ENCODE data around the gene CA10. TPM values are rescaled to one million over a fixed set of nuclear protein-coding genes. Genes with fewer than 3 reads are reported as not detected.

Gene CA10
- total RNA-seq, 1 experiment from 2014 or later: 0.46 TPM

DNA sequence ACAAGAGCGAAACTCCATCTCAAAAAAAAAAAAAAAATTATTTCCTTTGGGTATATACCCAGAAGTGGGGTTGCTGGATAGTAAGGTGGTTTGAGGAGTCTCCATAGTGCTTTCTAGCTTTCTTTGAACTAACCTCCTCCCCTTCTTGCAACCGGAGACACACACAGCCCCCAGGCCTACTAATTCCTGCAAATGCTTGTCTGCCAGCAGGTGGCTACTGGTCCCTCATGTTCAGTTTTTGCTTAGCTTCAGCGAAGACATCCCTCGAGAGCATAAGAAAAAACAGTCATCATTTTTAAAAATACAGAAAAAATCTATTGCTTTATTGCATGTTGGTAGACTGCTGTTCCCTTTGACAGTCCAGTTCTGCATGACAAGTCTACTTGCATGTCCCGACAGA, 459.2 kb downstream of the CA10 start:
- no peak overlapping the region for H3K14ac ChIP-seq (ENCODE audit: insufficient read depth, low read length)
- H4K5ac ChIP-seq (ENCODE audit: insufficient read length, low read depth, low read length): no peak overlapping the region
- H3K4me2 ChIP-seq (ENCODE audit: insufficient read depth, insufficient read length, low read length): no peak overlapping the region
- no peak overlapping the region for H3K27ac ChIP-seq (ENCODE audit: insufficient read length, low read depth, low read length)
- no peaks in the 10 kb centered on the region for H3K27me3 Mint-ChIP-seq (ENCODE audit: low read depth)
- H3K23me2 ChIP-seq (ENCODE audit: insufficient read length, low read depth, low read length, poor library complexity, severe bottlenecking): no peaks in the 10 kb centered on the region
- H3K4me1 ChIP-seq (ENCODE audit: insufficient read depth, low read length): no peaks in the 10 kb centered on the region
- H3K4me3 Mint-ChIP-seq: no peak overlapping the region
- peaks cover 9 to 13% of the 10 kb centered on the region in 2 experiments for H3K9me3 Mint-ChIP-seq
- H2AFZ ChIP-seq (ENCODE audit: low read length): no peak overlapping the region
- H3K27ac Mint-ChIP-seq: no peak overlapping the region
- no peak overlapping the region for H2BK120ac ChIP-seq (ENCODE audit: low read depth, low read length, poor library complexity, severe bottlenecking)
- no peaks in the 10 kb centered on the region for H4K20me1 ChIP-seq (ENCODE audit: control insufficient read depth, insufficient read depth, insufficient read length)
- H3K9ac ChIP-seq (ENCODE audit: extremely low read depth, insufficient read length, low read length): no peak overlapping the region
- no peaks in the 10 kb centered on the region for H3K27me3 ChIP-seq (ENCODE audit: insufficient read depth, low read length)
- H2BK15ac ChIP-seq (ENCODE audit: low read depth, low read length): no peak overlapping the region
- peak; percentile 40 for DNase-seq
- no peak overlapping the region for H4K8ac ChIP-seq (replicated peaks; ENCODE audit: insufficient read length, low read depth, low read length)
- no peaks in the 10 kb centered on the region for H3K79me2 ChIP-seq (ENCODE audit: insufficient read depth, low read length)
- H3K79me1 ChIP-seq (ENCODE audit: insufficient read depth, low read depth, low read length, poor library complexity, severe bottlenecking): no peaks in the 10 kb centered on the region
- no peak overlapping the region for H2BK5ac ChIP-seq (ENCODE audit: insufficient read length, low read length)
- TF ChIP-seq, protein P1, sequence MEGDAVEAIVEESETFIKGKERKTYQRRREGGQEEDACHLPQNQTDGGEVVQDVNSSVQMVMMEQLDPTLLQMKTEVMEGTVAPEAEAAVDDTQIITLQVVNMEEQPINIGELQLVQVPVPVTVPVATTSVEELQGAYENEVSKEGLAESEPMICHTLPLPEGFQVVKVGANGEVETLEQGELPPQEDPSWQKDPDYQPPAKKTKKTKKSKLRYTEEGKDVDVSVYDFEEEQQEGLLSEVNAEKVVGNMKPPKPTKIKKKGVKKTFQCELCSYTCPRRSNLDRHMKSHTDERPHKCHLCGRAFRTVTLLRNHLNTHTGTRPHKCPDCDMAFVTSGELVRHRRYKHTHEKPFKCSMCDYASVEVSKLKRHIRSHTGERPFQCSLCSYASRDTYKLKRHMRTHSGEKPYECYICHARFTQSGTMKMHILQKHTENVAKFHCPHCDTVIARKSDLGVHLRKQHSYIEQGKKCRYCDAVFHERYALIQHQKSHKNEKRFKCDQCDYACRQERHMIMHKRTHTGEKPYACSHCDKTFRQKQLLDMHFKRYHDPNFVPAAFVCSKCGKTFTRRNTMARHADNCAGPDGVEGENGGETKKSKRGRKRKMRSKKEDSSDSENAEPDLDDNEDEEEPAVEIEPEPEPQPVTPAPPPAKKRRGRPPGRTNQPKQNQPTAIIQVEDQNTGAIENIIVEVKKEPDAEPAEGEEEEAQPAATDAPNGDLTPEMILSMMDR (conservative IDR thresholded peaks at IDR 0.05): peak; percentile 43; the same call in 2 of the 3 replicates
- no peak overlapping the region for H3K56ac ChIP-seq (ENCODE audit: insufficient read length, low read depth, low read length)
- no peak overlapping the region for H2BK20ac ChIP-seq (ENCODE audit: low read depth, low read length, poor library complexity, severe bottlenecking)
- H3K18ac ChIP-seq (ENCODE audit: insufficient read length, low read depth, low read length): no peak overlapping the region
- no peaks in the 10 kb centered on the region for H3K9me3 ChIP-seq (ENCODE audit: control insufficient read depth, low read depth, low read length)
- H2AK5ac ChIP-seq (ENCODE audit: insufficient read length, low read length): no peak overlapping the region
- no peak overlapping the region for H3K4ac ChIP-seq (ENCODE audit: low read depth, low read length)
- no peaks in the 10 kb centered on the region for H3K4me1 Mint-ChIP-seq
- peaks cover 0 to 2% (median 0%) of the 10 kb centered on the region in 3 experiments; a peak in 2 of 7 replicates for H3K36me3 Mint-ChIP-seq (ENCODE audit: insufficient read depth in 1 of 3, low read depth in 3 of 3)
- no peak overlapping the region for H3T11ph ChIP-seq (ENCODE audit: low read length)
- no CpG with 5 or more reads among the region's 5 CpGs for WGBS (ENCODE audit: extremely low coverage, insufficient read length, low lambda C conversion rate)
- H3K23ac ChIP-seq (ENCODE audit: insufficient read length, low read depth, low read length): no peak overlapping the region
- no peak overlapping the region for H2BK12ac ChIP-seq (ENCODE audit: insufficient read length, low read depth, low read length)
- no peak overlapping the region for H4K91ac ChIP-seq (ENCODE audit: insufficient read length, low read depth, low read length)

Data from H9 (cell line).